H1 (cell line): ENCODE results near the gene NDFIP2. TPM values are rescaled to one million over a fixed set of nuclear protein-coding genes. Genes with fewer than 3 reads are reported as not detected.

ENCODE experiments used
- CTCF ChIA-PET: fragments of 300-600 bp; sonication (Branson Sonifier 250); formaldehyde crosslinking; loops from one replicate; lab custom pipeline; 2021; ENCODE audit not compliant: partially characterized antibody; lab: Charles Lee
- POLR2A ChIA-PET: fragments of 300-600 bp; sonication (Branson Sonifier 250); formaldehyde crosslinking; loops from one replicate; lab custom pipeline; 2021; ENCODE audit warnings: inconsistent platforms; ENCODE audit not compliant: partially characterized antibody; lab: Charles Lee
- DNase-seq, 2 experiments: peaks; one replicate each; pipeline versions ENCODE4 v3.0.0 to v3.0.0-alpha.2; 2010 to 2022; ENCODE audit warnings: low spot score in 2 of 2, low read depth in 1 of 2, mixed read lengths in 1 of 2
- FAIRE-seq: peaks from 2 replicates; lab custom pipeline; 2011; peaks lifted over from hg19 to GRCh38; lab: Jason Lieb, UNC
- H2AFZ ChIP-seq: 2 replicates; pipeline ENCODE4 v1.8.1; 2012; ENCODE audit warnings: low read length, inconsistent platforms
- H2AK5ac ChIP-seq: 2 replicates; pipeline ENCODE4 v1.6.1; 2013; ENCODE audit warnings: low read depth, low read length
- H2BK120ac ChIP-seq: replicated peaks from 2 replicates; pipeline ENCODE3; 2013; ENCODE audit warnings: low read depth, low read length, inconsistent platforms
- H2BK12ac ChIP-seq: 2 replicates; pipeline ENCODE4 v1.6.1; 2013; ENCODE audit warnings: low read depth, low read length
- H2BK15ac ChIP-seq: 2 replicates; pipeline ENCODE4 v1.6.1; 2013; ENCODE audit warnings: low read length
- H2BK20ac ChIP-seq: 2 replicates; pipeline ENCODE4 v1.6.1; 2013; ENCODE audit warnings: low read length
- H2BK5ac ChIP-seq: 2 replicates; pipeline ENCODE4 v1.6.1; 2013; ENCODE audit warnings: low read depth, low read length
- H3K14ac ChIP-seq: 2 replicates; pipeline ENCODE4 v1.6.1; 2013; ENCODE audit warnings: inconsistent platforms; ENCODE audit not compliant: insufficient read length
- H3K18ac ChIP-seq: 2 replicates; pipeline ENCODE4 v1.6.1; 2013; ENCODE audit warnings: low read length; ENCODE audit errors: extremely low read depth
- H3K23ac ChIP-seq: 2 replicates; pipeline ENCODE4 v1.6.1; 2013; ENCODE audit warnings: inconsistent platforms; ENCODE audit not compliant: insufficient read length
- H3K23me2 ChIP-seq: 2 replicates; pipeline ENCODE4 v1.6.1; 2013; ENCODE audit warnings: low read depth, low read length
- H3K27ac ChIP-seq: 2 replicates; pipeline ENCODE4 v1.6.1; 2011; ENCODE audit warnings: low read depth, low read length, inconsistent platforms
- H3K27me3 ChIP-seq, 4 experiments: replicated peaks in 1 of 4; 1 replicate in 1 of 4; 2 replicates in 3 of 4; pipeline versions ENCODE4 v1.6.1 to v1.8.1; 2011 to 2013; ENCODE audit warnings: low read length in 3 of 4, mild to moderate bottlenecking in 3 of 4, inconsistent platforms in 2 of 4, mixed read lengths in 2 of 4, moderate library complexity in 1 of 4; ENCODE audit not compliant: control insufficient read depth in 3 of 4, insufficient read depth in 3 of 4; ENCODE audit errors: extremely low read depth in 1 of 4
- H3K36me3 ChIP-seq, 4 experiments: 2 replicates each; pipeline versions ENCODE4 v1.6.1 to v1.8.1; 2011 to 2013; ENCODE audit warnings: mild to moderate bottlenecking in 4 of 4, low read length in 3 of 4, moderate library complexity in 2 of 4, control low read depth in 1 of 4, inconsistent platforms in 1 of 4; ENCODE audit not compliant: insufficient read depth in 4 of 4, control insufficient read depth in 2 of 4
- H3K4ac ChIP-seq: replicated peaks from 2 replicates; pipeline ENCODE3; 2013; ENCODE audit warnings: low read length, low read depth, mixed read lengths, inconsistent platforms; ENCODE audit not compliant: insufficient read length
- H3K4me1 ChIP-seq, 4 experiments: replicated peaks in 1 of 4; 1 replicate in 1 of 4; 2 replicates in 3 of 4; pipeline versions ENCODE4 v1.6.1 to v1.8.1; 2011 to 2013; ENCODE audit warnings: low read length in 3 of 4, inconsistent platforms in 2 of 4, mixed read lengths in 1 of 4; ENCODE audit not compliant: insufficient read depth in 4 of 4, control insufficient read depth in 3 of 4
- H3K4me2 ChIP-seq, 2 experiments: 2 replicates each; pipeline versions ENCODE4 v1.6.1 to v1.8.1; 2011 to 2013; ENCODE audit warnings: low read depth in 2 of 2, low read length in 2 of 2, control low read depth in 1 of 2, inconsistent platforms in 1 of 2, mild to moderate bottlenecking in 1 of 2; ENCODE audit not compliant: insufficient read depth in 1 of 2
- H3K4me3 ChIP-seq, 4 experiments: fragments of 200-600, 300-600 bp in 1 of 4; sonication (generic), shearing (Covaris generic), sonication (Bioruptor Twin) in 1 of 4; 2 replicates each; pipeline versions ENCODE4 v1.5.1 to v1.8.1; 2011 to 2016; ENCODE audit warnings: low read length in 4 of 4, low read depth in 3 of 4, control low read depth in 2 of 4, inconsistent platforms in 2 of 4, mild to moderate bottlenecking in 2 of 4, mixed read lengths in 1 of 4, moderate library complexity in 1 of 4; ENCODE audit not compliant: insufficient read depth in 2 of 4; ENCODE audit errors: extremely low read depth in 1 of 4
- H3K56ac ChIP-seq: replicated peaks from 2 replicates; pipeline ENCODE3; 2013; ENCODE audit warnings: low read depth, mild to moderate bottlenecking, mixed read lengths, low read length, inconsistent platforms; ENCODE audit not compliant: insufficient read length
- H3K79me1 ChIP-seq: 2 replicates; pipeline ENCODE4 v1.6.1; 2013; ENCODE audit warnings: low read depth, low read length, control low read depth
- H3K79me2 ChIP-seq, 2 experiments: 2 replicates each; pipeline versions ENCODE4 v1.6.1 to v1.8.1; 2012 to 2013; ENCODE audit warnings: low read length in 2 of 2, mild to moderate bottlenecking in 2 of 2, inconsistent platforms in 1 of 2; ENCODE audit not compliant: insufficient read depth in 2 of 2, control insufficient read depth in 1 of 2
- H3K9ac ChIP-seq, 4 experiments: replicated peaks in 1 of 4; 1 replicate in 1 of 4; 2 replicates in 3 of 4; pipeline versions ENCODE4 v1.6.1 to v1.8.1; 2011 to 2013; ENCODE audit warnings: low read depth in 3 of 4, low read length in 3 of 4, control low read depth in 2 of 4, mild to moderate bottlenecking in 2 of 4, moderate library complexity in 2 of 4, inconsistent platforms in 1 of 4; ENCODE audit errors: extremely low read depth in 1 of 4
- H3K9me3 ChIP-seq, 2 experiments: 2 replicates each; pipeline versions ENCODE4 v1.6.1 to v1.8.1; 2012 to 2013; ENCODE audit warnings: mild to moderate bottlenecking in 2 of 2, moderate library complexity in 2 of 2, control low read depth in 1 of 2, inconsistent platforms in 1 of 2, low read depth in 1 of 2, low read length in 1 of 2, mixed read lengths in 1 of 2; ENCODE audit not compliant: insufficient read depth in 2 of 2
- H4K20me1 ChIP-seq, 2 experiments: replicated peaks in 1 of 2; 2 replicates each; pipeline versions ENCODE3 to v1.8.1; 2011 to 2013; ENCODE audit warnings: inconsistent platforms in 2 of 2, low read length in 2 of 2, mild to moderate bottlenecking in 1 of 2; ENCODE audit not compliant: insufficient read depth in 2 of 2, control insufficient read depth in 1 of 2
- H4K5ac ChIP-seq: 2 replicates; pipeline ENCODE4 v1.6.1; 2013; ENCODE audit warnings: low read length, low read depth, mixed read lengths, inconsistent platforms; ENCODE audit not compliant: insufficient read length
- H4K8ac ChIP-seq: 2 replicates; pipeline ENCODE4 v1.8.0; 2013; ENCODE audit warnings: mild to moderate bottlenecking, moderate library complexity, low read length, inconsistent platforms; ENCODE audit not compliant: insufficient read depth; ENCODE audit errors: extremely low read depth
- H4K91ac ChIP-seq: replicated peaks from 2 replicates; pipeline ENCODE3; 2013; ENCODE audit warnings: low read length, mixed read lengths, inconsistent platforms; ENCODE audit not compliant: insufficient read length
- BACH1 ChIP-seq: IDR thresholded peaks from 2 replicates; pipeline ENCODE4 v1.6.1; 2012; ENCODE audit warnings: low read length, improper control_type of control experiment
- CHD1 ChIP-seq: IDR thresholded peaks from 2 replicates; pipeline ENCODE4 v1.6.1; 2012; ENCODE audit warnings: low read depth, low read length, improper control_type of control experiment
- CTCF ChIP-seq, 3 experiments: IDR thresholded peaks; 1 replicate in 2 of 3; 2 replicates in 1 of 3; pipeline versions ENCODE4 v1.5.1 to v1.6.1; 2011; ENCODE audit warnings: low read length in 3 of 3, mild to moderate bottlenecking in 3 of 3, inconsistent platforms in 2 of 3, low read depth in 1 of 3, moderate library complexity in 1 of 3; ENCODE audit not compliant: insufficient read depth in 1 of 3; ENCODE audit errors: control extremely low read depth in 1 of 3
- JUN ChIP-seq: IDR thresholded peaks from 2 replicates; pipeline ENCODE4 v1.6.1; 2011; ENCODE audit warnings: low read depth, mild to moderate bottlenecking, improper control_type of control experiment, low read length
- NRF1 ChIP-seq: IDR thresholded peaks from 2 replicates; pipeline ENCODE4 v1.6.1; 2011; ENCODE audit warnings: mild to moderate bottlenecking, low read depth, low read length, improper control_type of control experiment
- POLR2A ChIP-seq, 2 experiments: IDR thresholded peaks; 1 replicate in 1 of 2; 2 replicates in 1 of 2; pipeline ENCODE4 v1.6.1; 2011; ENCODE audit warnings: low read depth in 2 of 2, low read length in 2 of 2, mild to moderate bottlenecking in 2 of 2; ENCODE audit errors: control extremely low read depth in 1 of 2
- RNF2 ChIP-seq: fragments of 200-900, 300-1000 bp; sonication (generic); IDR thresholded peaks from 2 replicates; pipeline ENCODE4 v1.7.1; 2016; ENCODE audit warnings: borderline replicate concordance, low read depth, mild to moderate bottlenecking, antibody characterized with exemption, low read length; ENCODE audit not compliant: poor library complexity, severe bottlenecking; ENCODE audit errors: missing control alignments
- SP1 ChIP-seq: IDR thresholded peaks from 2 replicates; pipeline ENCODE4 v1.6.1; 2011; ENCODE audit warnings: low read depth, low read length
- TEAD4 ChIP-seq: IDR thresholded peaks from 2 replicates; pipeline ENCODE4 v1.6.1; 2012; ENCODE audit warnings: low read depth, low read length, inconsistent platforms, mixed read lengths
- ZNF274 ChIP-seq: IDR thresholded peaks from 2 replicates; pipeline ENCODE4 v1.7.0; 2012; ENCODE audit warnings: low read length, borderline replicate concordance; ENCODE audit errors: extremely low read depth
- WGBS, 2 experiments: shearing (Covaris generic) in 1 of 2; methylation state at CpG; one replicate each; pipeline versions ENCODE4 v1.1.6 to v1.1.7; 2013 to 2015; ENCODE audit warnings: low lambda C conversion rate in 2 of 2, mixed read lengths in 2 of 2, inconsistent platforms in 1 of 2, low coverage in 1 of 2, missing lambda C conversion rate in 1 of 2; ENCODE audit not compliant: insufficient replicate concordance in 2 of 2, insufficient coverage in 1 of 2, insufficient read length in 1 of 2; ENCODE audit errors: extremely low coverage in 1 of 2, missing lambda C conversion rate in 1 of 2; 5-methylcytosine and 5-hydroxymethylcytosine counted together
- polyA plus RNA-seq, 7 experiments: library from polyadenylated mRNA; depleted of rRNA in 3 of 7; stranded (reverse) in 5 of 7; unstranded in 2 of 7; fragments of >200 nt in 5 of 7; fragments of 200-250 nt in 2 of 7; gene quantifications; 1 replicate in 5 of 7; 2 replicates in 1 of 7; 4 replicates in 1 of 7; pipeline versions ENCODE4 v1.2.1 to v1.2.3, GENCODE V29; 2011 to 2013; ENCODE audit warnings: missing spikeins in 2 of 7, mixed read lengths in 2 of 7
- total RNA-seq: library from RNA; stranded (reverse); fragmentation: NEBNext Ultra II Directional; extraction: Animal tissue kit (Norgen Biotek cat#: 25700); gene quantifications from 2 replicates; pipeline ENCODE4 v1.2.1, GENCODE V29; 2021
- TF ChIP-seq, protein P1 (sequence below): IDR thresholded peaks from 2 replicates; pipeline ENCODE4 v1.6.1; 2012; ENCODE audit warnings: inconsistent platforms

Gene NDFIP2
- total and polyA plus RNA-seq, 2 of the 8 experiments (the other 6 are each of a cell fraction or from before 2014, with no cell fraction given) = 11.1 to 32.9 TPM

DNA sequence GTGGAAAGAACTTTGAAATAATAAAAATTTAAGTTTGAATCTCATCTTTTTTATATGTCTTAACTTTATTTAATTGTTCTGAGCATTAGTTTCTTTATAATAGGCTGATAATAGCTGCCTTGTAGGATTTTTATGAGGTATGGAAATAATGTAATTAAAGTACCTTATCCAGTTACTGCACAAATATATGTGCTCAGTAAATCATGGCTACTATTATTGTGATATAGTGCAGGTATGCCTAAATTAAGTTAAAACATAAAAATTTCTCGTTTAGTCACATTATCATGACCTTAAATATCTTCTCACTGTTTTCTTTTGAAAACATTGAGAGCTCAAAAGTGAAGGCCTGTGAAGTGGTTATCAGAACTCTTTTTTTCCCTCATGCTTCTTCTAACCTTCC, 62.9 kb downstream of the NDFIP2 start:
- H2AK5ac ChIP-seq = no peak overlapping the region
- H3K79me2 ChIP-seq = no peaks in the 10 kb centered on the region
- H3K4ac ChIP-seq = no peak overlapping the region
- H2BK12ac ChIP-seq = no peak overlapping the region
- FAIRE-seq = no peak
- H3K4me3 ChIP-seq = no peak overlapping the region
- POLR2A ChIA-PET = interaction anchor here (1.2 to 1.7 kb wide), 2 partner anchors 120 to 124 kb away, joined by 3 to 4 read pairs; no protein-coding TSS in a partner anchor
- H3K9me3 ChIP-seq = no peaks in the 10 kb centered on the region
- no peak overlapping the region for H2BK120ac ChIP-seq
- H3K36me3 ChIP-seq = no peaks in the 10 kb centered on the region
- H3K4me1 ChIP-seq = peaks cover 0 to 3% (median 0%) of the 10 kb centered on the region in 4 experiments; a peak in 2 of 7 replicates
- no peak overlapping the region for H3K14ac ChIP-seq
- no peaks in the 10 kb centered on the region for H3K27me3 ChIP-seq
- H3K23ac ChIP-seq = no peak overlapping the region
- H4K91ac ChIP-seq = no peak overlapping the region
- no peak overlapping the region for H2BK15ac ChIP-seq
- H3K9ac ChIP-seq = no peak overlapping the region
- H3K56ac ChIP-seq = no peak overlapping the region
- H2AFZ ChIP-seq = no peak overlapping the region
- H2BK20ac ChIP-seq = no peak overlapping the region
- H3K27ac ChIP-seq = no peak overlapping the region
- no peak overlapping the region for H4K8ac ChIP-seq
- H3K4me2 ChIP-seq = no peak overlapping the region
- DNase-seq = no peak
- no peak overlapping the region for H3K18ac ChIP-seq
- H2BK5ac ChIP-seq = no peak overlapping the region
- CTCF ChIA-PET = interaction anchor here (0.6 to 3.4 kb wide), 6 partner anchors 9 to 134 kb away, joined by 3 to 72 read pairs (median 6); no protein-coding TSS in a partner anchor
- no peaks in the 10 kb centered on the region for H3K23me2 ChIP-seq
- no peak overlapping the region for H4K5ac ChIP-seq
- H3K79me1 ChIP-seq = no peaks in the 10 kb centered on the region
- WGBS, 2 experiments = 44% methylated on average over 1 of the region's 1 CpG; no CpG with 5 or more reads in 1 of the 2 experiments
- H4K20me1 ChIP-seq = peaks cover 0 to 2% of the 10 kb centered on the region in 2 experiments
- no peak for TF ChIP-seq TEAD4
- TF ChIP-seq NRF1 = no peak
- no peak for TF ChIP-seq CHD1
- no peak for TF ChIP-seq RNF2
- no peak for TF ChIP-seq POLR2A (IDR thresholded peaks at IDR 0.05; ENCODE audit: control extremely low read depth in 1 of 2, low read depth in 2 of 2, low read length in 2 of 2)
- TF ChIP-seq, protein P1, sequence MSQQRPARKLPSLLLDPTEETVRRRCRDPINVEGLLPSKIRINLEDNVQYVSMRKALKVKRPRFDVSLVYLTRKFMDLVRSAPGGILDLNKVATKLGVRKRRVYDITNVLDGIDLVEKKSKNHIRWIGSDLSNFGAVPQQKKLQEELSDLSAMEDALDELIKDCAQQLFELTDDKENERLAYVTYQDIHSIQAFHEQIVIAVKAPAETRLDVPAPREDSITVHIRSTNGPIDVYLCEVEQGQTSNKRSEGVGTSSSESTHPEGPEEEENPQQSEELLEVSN = no peak
- no peak for TF ChIP-seq BACH1
- TF ChIP-seq CTCF (IDR thresholded peaks at IDR 0.05; ENCODE audit: control extremely low read depth in 1 of 3, insufficient read depth in 1 of 3, low read depth in 1 of 3, low read length in 3 of 3) = no peak
- no peak for TF ChIP-seq JUN
- TF ChIP-seq SP1 = no peak
- no peak for TF ChIP-seq ZNF274
